GM12874 (cell line): ENCODE measurements around the gene KCNQ2.

ENCODE experiments used
- CTCF ChIP-seq: IDR thresholded peaks from 2 replicates; pipeline ENCODE4 v1.5.1; 2011; ENCODE audit warnings: low read depth, mild to moderate bottlenecking, control low read depth, low read length, moderate library complexity; ENCODE audit not compliant: insufficient read depth

KCNQ2 gene

DNA sequence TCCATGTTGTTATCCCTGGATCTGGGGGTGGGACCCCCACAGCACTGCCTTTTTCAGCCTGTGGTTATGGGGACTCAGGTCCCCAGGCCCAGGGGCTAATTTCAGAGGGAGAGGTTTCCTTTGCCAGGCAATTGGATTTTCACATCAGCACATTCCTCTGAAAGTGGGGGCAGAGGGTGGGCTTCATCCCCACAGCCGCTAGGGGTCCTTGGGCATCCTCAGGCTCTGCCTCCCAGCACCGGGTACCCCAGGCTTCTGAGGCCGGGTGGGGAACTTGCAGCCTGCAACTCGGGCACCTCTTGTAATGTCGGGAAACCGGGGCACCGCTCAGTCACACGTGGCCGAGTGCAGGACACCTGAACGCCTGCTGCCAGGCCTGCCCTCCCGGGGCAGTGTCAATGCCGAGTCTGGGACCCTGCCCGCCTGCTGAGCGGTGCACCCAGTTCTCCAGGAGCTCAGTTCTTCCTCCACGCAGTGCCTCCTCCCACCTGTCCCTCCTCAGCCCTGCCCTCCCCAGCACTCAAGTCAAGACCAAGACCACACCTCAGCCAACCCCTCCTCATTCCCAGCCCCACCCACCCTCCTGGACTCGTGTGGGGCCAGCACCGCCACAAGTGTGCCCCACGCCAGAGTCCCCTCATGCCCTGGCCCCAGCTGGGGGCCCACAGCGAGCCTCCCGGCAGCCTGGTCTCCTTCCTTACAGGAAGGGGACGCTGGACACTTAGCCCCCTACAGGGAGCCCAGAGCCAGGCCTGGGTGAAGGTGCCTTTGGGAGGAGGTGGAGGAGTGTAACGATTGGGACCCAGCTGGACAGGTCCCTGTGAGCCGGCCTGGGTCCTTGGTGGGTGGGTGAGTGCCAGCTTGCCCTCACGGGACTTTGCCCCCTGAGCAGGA is 102.5 kb downstream of the KCNQ2 start:
- no peak for TF ChIP-seq CTCF

- no peak for TF ChIP-seq CTCF
Observed at GRCh38 chr20:63369024-63369530, 103.4 kb downstream of the KCNQ2 start.

- no peak for TF ChIP-seq CTCF
Observed at GRCh38 chr20:63368151-63368550, 104.3 kb downstream of the KCNQ2 start.

DNA sequence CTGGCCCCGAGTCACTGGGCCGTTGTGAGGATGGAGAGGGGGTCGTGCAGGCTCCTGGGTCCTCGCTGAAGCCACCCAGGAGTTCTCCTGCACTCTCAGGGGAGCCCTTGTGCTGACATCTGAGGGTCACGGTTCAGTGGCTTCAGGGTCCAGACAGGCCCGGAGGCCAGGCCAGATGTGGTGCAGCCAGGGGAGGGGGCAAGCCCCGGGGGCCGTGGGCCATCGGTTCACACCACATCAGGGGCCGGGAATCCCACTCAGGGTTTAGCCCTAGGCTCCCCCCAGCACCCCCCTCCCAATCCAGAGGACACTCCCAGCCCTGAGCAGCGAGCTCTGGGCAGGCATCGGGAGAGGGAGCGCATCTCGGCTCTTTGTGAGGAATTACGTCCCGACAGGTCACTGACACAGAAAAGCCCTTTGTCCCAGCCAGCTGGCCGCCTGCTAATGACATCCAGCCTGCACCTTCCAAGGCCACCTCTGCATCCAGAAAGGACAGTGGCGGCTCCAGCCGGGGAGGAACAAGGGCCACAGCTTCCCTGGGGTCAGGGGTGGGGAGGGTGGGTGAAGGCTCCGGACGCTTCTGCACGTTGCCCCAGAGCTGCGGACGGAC is 104.9 kb downstream of the KCNQ2 start:
- TF ChIP-seq CTCF, result no peak

- TF ChIP-seq CTCF, result no peak
Observed at GRCh38 chr20:63366390-63367365, 105.8 kb downstream of the KCNQ2 start.

GRCh38 chr20:63365601-63366389 is 106.7 kb downstream of the KCNQ2 start:
- TF ChIP-seq CTCF, result no peak
